Osteocyte (in vitro differentiated cells): ENCODE results near the gene EFCAB11. TPM values are rescaled to one million over a fixed set of nuclear protein-coding genes. Genes with fewer than 3 reads are reported as not detected.

ENCODE experiments used
- DNase-seq: peaks from one replicate; pipeline ENCODE4 v3.0.0; 2021; ENCODE audit warnings: mixed read lengths; ENCODE audit not compliant: unreplicated experiment; ENCODE audit errors: extremely low spot score
- H3K27ac Mint-ChIP-seq: one replicate; pipeline ENCODE4 v1.8.0; 2021; ENCODE audit warnings: mild to moderate bottlenecking, mixed read lengths; ENCODE audit not compliant: unreplicated experiment
- H3K27me3 Mint-ChIP-seq: one replicate; pipeline ENCODE4 v1.8.0; 2021; ENCODE audit warnings: mixed read lengths; ENCODE audit not compliant: unreplicated experiment
- H3K36me3 Mint-ChIP-seq: one replicate; pipeline ENCODE4 v1.8.0; 2021; ENCODE audit warnings: mixed read lengths; ENCODE audit not compliant: unreplicated experiment
- H3K4me1 Mint-ChIP-seq: one replicate; pipeline ENCODE4 v1.8.0; 2021; ENCODE audit warnings: mixed read lengths; ENCODE audit not compliant: unreplicated experiment
- H3K4me3 Mint-ChIP-seq: one replicate; pipeline ENCODE4 v1.8.0; 2021; ENCODE audit warnings: mild to moderate bottlenecking, moderate library complexity, mixed read lengths; ENCODE audit not compliant: unreplicated experiment
- H3K9me3 Mint-ChIP-seq: one replicate; pipeline ENCODE4 v1.8.0; 2021; ENCODE audit warnings: mixed read lengths; ENCODE audit not compliant: unreplicated experiment
- total RNA-seq: library from RNA; stranded (reverse); gene quantifications from 2 replicates; pipeline ENCODE4 v1.2.1, GENCODE V29; 2021
- TF ChIP-seq, protein P1 (sequence below): fragments of 200-600 bp; sonication (generic); IDR thresholded peaks from 2 replicates; pipeline ENCODE4 v1.5.0; 2021; ENCODE audit warnings: antibody characterized with exemption, mild to moderate bottlenecking, moderate library complexity

Gene EFCAB11
- total RNA-seq, 1 donor from 2014 or later = 8.7 TPM

- H3K4me3 Mint-ChIP-seq = no peak overlapping the region
- H3K4me1 Mint-ChIP-seq = peaks cover 43% of the 10 kb centered on the region
- no peaks in the 10 kb centered on the region for H3K36me3 Mint-ChIP-seq
- no peaks in the 10 kb centered on the region for H3K27me3 Mint-ChIP-seq
- TF ChIP-seq, protein P1, sequence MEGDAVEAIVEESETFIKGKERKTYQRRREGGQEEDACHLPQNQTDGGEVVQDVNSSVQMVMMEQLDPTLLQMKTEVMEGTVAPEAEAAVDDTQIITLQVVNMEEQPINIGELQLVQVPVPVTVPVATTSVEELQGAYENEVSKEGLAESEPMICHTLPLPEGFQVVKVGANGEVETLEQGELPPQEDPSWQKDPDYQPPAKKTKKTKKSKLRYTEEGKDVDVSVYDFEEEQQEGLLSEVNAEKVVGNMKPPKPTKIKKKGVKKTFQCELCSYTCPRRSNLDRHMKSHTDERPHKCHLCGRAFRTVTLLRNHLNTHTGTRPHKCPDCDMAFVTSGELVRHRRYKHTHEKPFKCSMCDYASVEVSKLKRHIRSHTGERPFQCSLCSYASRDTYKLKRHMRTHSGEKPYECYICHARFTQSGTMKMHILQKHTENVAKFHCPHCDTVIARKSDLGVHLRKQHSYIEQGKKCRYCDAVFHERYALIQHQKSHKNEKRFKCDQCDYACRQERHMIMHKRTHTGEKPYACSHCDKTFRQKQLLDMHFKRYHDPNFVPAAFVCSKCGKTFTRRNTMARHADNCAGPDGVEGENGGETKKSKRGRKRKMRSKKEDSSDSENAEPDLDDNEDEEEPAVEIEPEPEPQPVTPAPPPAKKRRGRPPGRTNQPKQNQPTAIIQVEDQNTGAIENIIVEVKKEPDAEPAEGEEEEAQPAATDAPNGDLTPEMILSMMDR = no peak
- DNase-seq = no peak
- no peak overlapping the region for H3K27ac Mint-ChIP-seq
- no peaks in the 10 kb centered on the region for H3K9me3 Mint-ChIP-seq
These were observed 46.9 kb downstream of the EFCAB11 start for GRCh38 chr14:89907655-89908054.

- H3K9me3 Mint-ChIP-seq = no peaks in the 10 kb centered on the region
- peaks cover 33% of the 10 kb centered on the region for H3K4me1 Mint-ChIP-seq
- TF ChIP-seq, protein P1 = no peak
- no peak for DNase-seq
- H3K27me3 Mint-ChIP-seq = no peaks in the 10 kb centered on the region
- no peaks in the 10 kb centered on the region for H3K36me3 Mint-ChIP-seq
- no peak overlapping the region for H3K4me3 Mint-ChIP-seq
- no peak overlapping the region for H3K27ac Mint-ChIP-seq
These were observed 48.5 kb downstream of the EFCAB11 start for GRCh38 chr14:89906000-89906399.

DNA sequence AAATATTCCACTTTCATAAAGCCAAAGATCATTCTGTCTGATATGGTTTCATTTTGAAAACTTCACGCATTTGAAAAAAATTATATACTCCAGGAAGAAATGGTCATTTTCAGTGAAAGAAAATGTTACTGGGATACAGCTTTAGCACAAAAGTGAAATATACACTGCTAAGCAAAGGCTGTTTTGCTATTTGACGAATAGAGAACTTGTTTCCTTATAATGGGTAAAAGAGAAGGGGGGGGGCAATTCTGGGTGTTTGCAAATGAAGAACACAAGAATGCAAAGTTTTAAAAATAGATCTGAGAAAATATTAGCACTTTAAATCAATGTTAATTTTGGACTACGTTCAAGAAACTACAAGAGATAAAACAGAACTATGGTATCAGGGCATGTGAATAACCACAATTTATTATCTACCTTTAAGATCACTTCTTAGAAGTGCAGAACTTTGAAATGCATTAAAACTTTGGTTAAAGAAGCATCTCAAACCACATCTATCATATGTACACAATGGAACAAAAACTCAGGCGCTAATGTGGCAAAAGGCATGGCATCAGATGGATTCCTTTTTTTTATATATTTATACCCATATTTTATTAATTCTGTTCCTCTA, 51.1 kb downstream of the EFCAB11 start:
- Mint-ChIP-seq H3K4me1 (peaks cover 34% of the 10 kb centered on the region), H3K27ac (peak overlapping the region; percentile 17), H3K9me3 (no peaks in the 10 kb centered on the region), H3K4me3 (no peak overlapping the region), H3K27me3 (no peaks in the 10 kb centered on the region), H3K36me3 (no peaks in the 10 kb centered on the region)
- TF ChIP-seq, protein P1 = no peak
- DNase-seq = no peak

DNA sequence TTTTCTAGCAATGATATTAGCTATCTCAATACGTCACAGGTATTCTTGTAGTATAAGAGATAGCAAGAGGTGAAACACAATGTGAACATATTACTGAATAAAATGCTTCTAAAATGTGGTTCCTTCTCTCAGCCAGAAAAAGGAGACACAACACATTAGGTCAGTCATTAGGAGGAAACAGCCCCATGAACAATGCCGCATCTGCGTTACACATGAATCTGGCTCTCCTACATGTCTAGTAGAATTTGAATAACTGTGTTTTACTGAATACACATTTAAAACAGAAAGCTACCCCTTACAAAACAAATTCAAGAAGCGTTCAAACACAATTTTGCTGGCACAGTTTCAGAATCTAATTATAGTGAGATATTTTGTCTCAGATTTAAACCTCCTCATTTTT, 51.6 kb downstream of the EFCAB11 start:
- Mint-ChIP-seq H3K4me3 (no peak overlapping the region), H3K36me3 (no peaks in the 10 kb centered on the region), H3K4me1 (peaks cover 34% of the 10 kb centered on the region), H3K27ac (peak overlapping the region; percentile 17), H3K27me3 (no peaks in the 10 kb centered on the region), H3K9me3 (no peaks in the 10 kb centered on the region)
- no peak for DNase-seq
- TF ChIP-seq, protein P1 = no peak

- Mint-ChIP-seq H3K4me3 (no peak overlapping the region), H3K36me3 (peaks cover under 1% of the 10 kb centered on the region), H3K27ac (peak overlapping the region; percentile 93), H3K9me3 (peaks cover 1% of the 10 kb centered on the region), H3K27me3 (no peaks in the 10 kb centered on the region), H3K4me1 (peaks cover 34% of the 10 kb centered on the region)
- DNase-seq = no peak
- TF ChIP-seq, protein P1 = no peak
These were observed 53.7 kb downstream of the EFCAB11 start for GRCh38 chr14:89900802-89901201.
